Neural crest cell (in vitro differentiated cells): ENCODE data around the gene ENOX1. TPM values are rescaled to one million over a fixed set of nuclear protein-coding genes. Genes with fewer than 3 reads are reported as not detected.

ENCODE experiments used
- DNase-seq: peaks from one replicate; pipeline ENCODE4 v3.0.0; 2021; ENCODE audit warnings: low read depth, mixed read lengths, low spot score
- H3K27ac Mint-ChIP-seq: one replicate; pipeline ENCODE4 v1.8.0; 2021; ENCODE audit warnings: mild to moderate bottlenecking, mixed read lengths; ENCODE audit not compliant: unreplicated experiment
- H3K27me3 Mint-ChIP-seq: 2 replicates; pipeline ENCODE4 v1.8.0; 2021; ENCODE audit warnings: low read depth, mild to moderate bottlenecking, mixed read lengths
- H3K36me3 Mint-ChIP-seq: 2 replicates; pipeline ENCODE4 v1.8.0; 2021; ENCODE audit warnings: low read depth, mild to moderate bottlenecking, mixed read lengths
- H3K4me1 Mint-ChIP-seq: 2 replicates; pipeline ENCODE4 v1.8.0; 2021; ENCODE audit warnings: mixed read lengths
- H3K4me3 Mint-ChIP-seq: one replicate; pipeline ENCODE4 v1.8.0; 2021; ENCODE audit warnings: mild to moderate bottlenecking, mixed read lengths
- H3K9me3 Mint-ChIP-seq: 2 replicates; pipeline ENCODE4 v1.8.0; 2021; ENCODE audit warnings: mixed read lengths
- total RNA-seq: library from RNA; stranded (reverse); gene quantifications from 2 replicates; pipeline ENCODE4 v1.2.1, GENCODE V29; 2021
- TF ChIP-seq, protein P1 (sequence below): fragments of 200-600 bp; sonication (generic); conservative IDR thresholded peaks from 2 replicates; pipeline ENCODE4 v1.5.0; 2021; ENCODE audit warnings: antibody characterized with exemption, mild to moderate bottlenecking

Gene ENOX1
- total RNA-seq, 1 donor from 2014 or later = 3.8 TPM

DNA sequence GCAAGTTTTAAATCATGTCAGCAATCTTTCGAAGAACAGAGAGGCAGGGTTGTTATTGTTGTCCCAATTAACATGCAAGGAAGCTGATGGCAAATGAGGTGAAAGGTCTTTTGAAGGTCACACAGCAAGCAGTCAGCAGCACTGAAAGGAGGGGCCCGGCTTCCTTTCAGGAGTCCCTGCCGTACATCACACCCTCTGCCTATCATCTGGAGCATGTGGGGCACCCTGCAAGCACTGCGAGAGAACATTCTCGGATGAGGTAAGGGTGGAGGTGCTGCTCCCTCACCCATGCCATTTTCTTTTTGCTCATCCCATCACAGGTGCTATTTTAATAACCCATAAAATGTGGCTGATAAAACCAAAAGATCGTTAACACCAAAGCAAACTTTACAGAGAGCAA, 111.2 kb downstream of the ENOX1 start:
- no peaks in the 10 kb centered on the region for H3K27me3 Mint-ChIP-seq
- no peaks in the 10 kb centered on the region for H3K36me3 Mint-ChIP-seq
- TF ChIP-seq, protein P1, sequence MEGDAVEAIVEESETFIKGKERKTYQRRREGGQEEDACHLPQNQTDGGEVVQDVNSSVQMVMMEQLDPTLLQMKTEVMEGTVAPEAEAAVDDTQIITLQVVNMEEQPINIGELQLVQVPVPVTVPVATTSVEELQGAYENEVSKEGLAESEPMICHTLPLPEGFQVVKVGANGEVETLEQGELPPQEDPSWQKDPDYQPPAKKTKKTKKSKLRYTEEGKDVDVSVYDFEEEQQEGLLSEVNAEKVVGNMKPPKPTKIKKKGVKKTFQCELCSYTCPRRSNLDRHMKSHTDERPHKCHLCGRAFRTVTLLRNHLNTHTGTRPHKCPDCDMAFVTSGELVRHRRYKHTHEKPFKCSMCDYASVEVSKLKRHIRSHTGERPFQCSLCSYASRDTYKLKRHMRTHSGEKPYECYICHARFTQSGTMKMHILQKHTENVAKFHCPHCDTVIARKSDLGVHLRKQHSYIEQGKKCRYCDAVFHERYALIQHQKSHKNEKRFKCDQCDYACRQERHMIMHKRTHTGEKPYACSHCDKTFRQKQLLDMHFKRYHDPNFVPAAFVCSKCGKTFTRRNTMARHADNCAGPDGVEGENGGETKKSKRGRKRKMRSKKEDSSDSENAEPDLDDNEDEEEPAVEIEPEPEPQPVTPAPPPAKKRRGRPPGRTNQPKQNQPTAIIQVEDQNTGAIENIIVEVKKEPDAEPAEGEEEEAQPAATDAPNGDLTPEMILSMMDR = no peak
- H3K9me3 Mint-ChIP-seq = no peaks in the 10 kb centered on the region
- peaks cover 18% of the 10 kb centered on the region for H3K4me1 Mint-ChIP-seq
- no peak overlapping the region for H3K4me3 Mint-ChIP-seq
- no peak overlapping the region for H3K27ac Mint-ChIP-seq
- DNase-seq = no peak

DNA sequence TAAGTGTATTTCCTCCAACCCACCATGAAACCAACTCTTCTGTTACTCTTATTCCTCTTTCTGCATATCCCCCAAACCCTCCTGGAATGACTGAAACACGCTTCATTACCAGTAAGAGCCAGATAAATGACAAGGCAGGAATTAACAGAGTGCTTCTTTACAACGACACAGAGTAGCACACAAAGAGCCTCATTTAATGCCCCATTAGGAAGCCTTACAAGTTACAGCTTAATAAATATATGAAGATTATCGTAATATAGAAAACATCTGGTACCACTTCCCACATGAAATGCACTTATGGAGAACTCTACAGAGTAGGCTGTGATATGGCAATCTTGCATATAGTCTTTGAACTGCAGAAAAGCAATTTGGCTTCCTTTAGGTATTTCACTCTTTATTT, 116.8 kb downstream of the ENOX1 start:
- no peak overlapping the region for H3K27ac Mint-ChIP-seq
- DNase-seq = no peak
- H3K4me3 Mint-ChIP-seq = no peak overlapping the region
- no peaks in the 10 kb centered on the region for H3K9me3 Mint-ChIP-seq
- H3K36me3 Mint-ChIP-seq = no peaks in the 10 kb centered on the region
- H3K4me1 Mint-ChIP-seq = peaks cover 10% of the 10 kb centered on the region
- H3K27me3 Mint-ChIP-seq = no peaks in the 10 kb centered on the region
- TF ChIP-seq, protein P1 = no peak

DNA sequence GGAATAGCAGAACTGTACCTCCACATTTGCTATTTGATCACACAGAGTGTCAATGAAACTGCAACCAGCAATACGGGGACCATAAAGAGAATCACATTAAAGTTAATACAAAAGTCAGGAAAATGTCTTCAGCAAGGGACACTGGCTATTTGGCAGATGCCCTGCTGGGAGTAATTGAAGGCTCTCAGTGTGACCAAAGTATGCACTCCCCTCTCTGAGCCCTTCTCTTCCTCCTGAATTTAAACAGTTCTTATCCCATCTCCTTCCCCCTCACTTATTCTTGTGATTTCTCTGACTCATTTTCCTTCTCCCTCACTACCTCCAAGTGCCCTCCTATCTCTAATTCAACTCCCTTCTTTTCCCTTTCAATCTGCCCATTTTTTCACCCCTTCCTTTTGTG, 117.7 kb downstream of the ENOX1 start:
- no peaks in the 10 kb centered on the region for H3K9me3 Mint-ChIP-seq
- H3K4me1 Mint-ChIP-seq = peaks cover 6% of the 10 kb centered on the region
- no peak overlapping the region for H3K4me3 Mint-ChIP-seq
- TF ChIP-seq, protein P1 = no peak
- H3K27me3 Mint-ChIP-seq = no peaks in the 10 kb centered on the region
- H3K27ac Mint-ChIP-seq = no peak overlapping the region
- H3K36me3 Mint-ChIP-seq = no peaks in the 10 kb centered on the region
- DNase-seq = no peak

DNA sequence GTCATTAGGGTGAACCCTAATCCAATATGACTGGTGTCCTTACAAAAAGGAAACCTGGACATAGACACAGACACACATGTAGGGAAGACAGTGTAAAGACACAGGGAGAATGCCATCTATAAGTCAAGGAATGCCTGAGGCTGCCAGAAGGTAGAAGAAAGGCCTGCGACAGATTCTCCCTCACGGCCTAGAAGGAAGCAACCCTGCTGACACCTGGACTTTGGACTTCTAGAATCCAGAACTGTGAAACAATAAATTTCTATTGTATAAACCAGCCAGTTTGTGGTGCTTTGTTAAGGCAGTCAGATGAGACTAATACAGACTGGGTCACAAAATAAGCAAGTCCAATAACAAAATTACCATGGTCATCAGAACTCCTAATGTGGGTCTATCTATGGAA, 120.4 kb downstream of the ENOX1 start:
- Mint-ChIP-seq H3K4me3 (no peak overlapping the region), H3K27me3 (no peaks in the 10 kb centered on the region), H3K4me1 (peaks cover 14% of the 10 kb centered on the region), H3K9me3 (no peaks in the 10 kb centered on the region), H3K36me3 (no peaks in the 10 kb centered on the region), H3K27ac (no peak overlapping the region)
- TF ChIP-seq, protein P1 = no peak
- DNase-seq = no peak

DNA sequence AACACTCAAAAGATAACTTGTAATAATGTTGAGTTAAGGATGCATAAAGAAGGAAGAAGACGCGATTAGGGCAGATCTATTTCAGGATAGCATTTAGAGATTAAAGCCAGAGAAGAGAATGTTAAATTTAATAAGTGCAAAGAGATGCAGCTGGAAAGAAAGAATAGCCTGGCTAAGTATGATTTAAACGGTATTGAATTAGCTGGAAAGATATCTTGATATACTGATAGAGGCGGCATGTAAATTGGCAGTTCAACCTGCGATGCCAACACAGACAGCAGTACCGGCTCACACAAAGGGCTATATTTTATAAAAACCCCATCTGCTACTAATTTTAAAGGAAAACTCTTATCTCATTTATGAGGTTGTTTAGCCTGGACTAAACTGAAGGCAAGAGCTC, 121.4 kb downstream of the ENOX1 start:
- Mint-ChIP-seq H3K9me3 (no peaks in the 10 kb centered on the region), H3K27me3 (no peaks in the 10 kb centered on the region), H3K27ac (no peak overlapping the region), H3K36me3 (no peaks in the 10 kb centered on the region), H3K4me1 (peaks cover 18% of the 10 kb centered on the region), H3K4me3 (no peak overlapping the region)
- TF ChIP-seq, protein P1 = no peak
- no peak for DNase-seq

DNA sequence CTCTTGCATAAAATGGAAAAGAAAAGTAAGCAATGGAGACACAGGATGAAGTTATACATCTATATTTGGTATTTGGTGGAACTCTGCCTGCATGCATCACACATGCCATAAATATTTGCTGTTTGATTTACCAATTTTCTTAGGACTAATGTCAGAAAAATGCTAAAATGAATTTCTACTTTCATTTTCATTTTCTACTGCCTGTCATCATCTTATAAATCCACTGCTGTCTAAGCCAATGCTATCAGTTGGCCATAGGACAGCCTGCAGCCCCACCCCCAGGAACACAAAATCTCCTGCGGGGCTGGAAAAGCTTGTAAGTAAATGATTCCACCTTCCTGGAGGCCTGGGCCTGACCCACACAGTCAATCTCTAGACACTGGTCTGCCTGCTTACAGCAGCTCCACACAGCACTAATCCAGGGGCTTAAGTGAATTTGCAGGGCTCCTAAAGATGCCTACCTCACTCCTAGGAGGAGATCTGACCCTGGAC, 122.0 kb downstream of the ENOX1 start:
- Mint-ChIP-seq H3K9me3 (no peaks in the 10 kb centered on the region), H3K27ac (no peak overlapping the region), H3K4me3 (no peak overlapping the region), H3K27me3 (no peaks in the 10 kb centered on the region), H3K4me1 (peaks cover 18% of the 10 kb centered on the region), H3K36me3 (no peaks in the 10 kb centered on the region)
- no peak for DNase-seq
- TF ChIP-seq, protein P1 = no peak
